BJ (cell line): ENCODE data around the gene UBXN10. TPM values are rescaled to one million over a fixed set of nuclear protein-coding genes. Genes with fewer than 3 reads are reported as not detected.

ENCODE experiments used
- CTCF ChIA-PET: fragments of 350-600 bp; formaldehyde crosslinking; extraction: SDS; loops from one replicate; lab custom pipeline; 2021; ENCODE audit warnings: antibody characterized with exemption, inconsistent platforms; lab: Yijun Ruan, JAX
- POLR2A ChIA-PET: fragments of 300-600 bp; sonication (Branson Sonifier 250); formaldehyde crosslinking; extraction: SDS; loops from one replicate; lab custom pipeline; 2021; ENCODE audit warnings: antibody characterized with exemption; lab: Charles Lee
- DNase-seq: peaks from one replicate; pipeline ENCODE4 v3.0.0-alpha.2; 2011; ENCODE audit warnings: low read depth
- H3K27me3 ChIP-seq: 2 replicates; pipeline ENCODE4 v1.6.0; 2011; ENCODE audit warnings: low read length; ENCODE audit not compliant: control insufficient read depth, insufficient read depth
- H3K36me3 ChIP-seq: 2 replicates; pipeline ENCODE4 v1.5.1; 2011; ENCODE audit warnings: low read length; ENCODE audit not compliant: control insufficient read depth, insufficient read depth
- H3K4me3 ChIP-seq: 2 replicates; pipeline ENCODE4 v1.5.1; 2011; ENCODE audit warnings: low read depth, mild to moderate bottlenecking, control low read depth, low read length
- CTCF ChIP-seq: IDR thresholded peaks from 2 replicates; pipeline ENCODE4 v1.5.1; 2011; ENCODE audit warnings: low read depth, mild to moderate bottlenecking, control low read depth, inconsistent platforms, low read length, moderate library complexity; ENCODE audit not compliant: insufficient read depth
- polyA plus RNA-seq: library from polyadenylated mRNA; depleted of rRNA; stranded (reverse); fragments of >200 nt; gene quantifications from 2 replicates; pipeline ENCODE4 v1.2.3, GENCODE V29; 2011

Gene UBXN10
- polyA plus RNA-seq, 1 experiment = not detected

- CTCF ChIA-PET = no interaction called here
- H3K27me3 ChIP-seq = peaks cover under 1% of the 10 kb centered on the region; the same call in 1 of the 2 replicates
- no peak overlapping the region for H3K4me3 ChIP-seq
- POLR2A ChIA-PET = no interaction called here
- DNase-seq = no peak
- H3K36me3 ChIP-seq = no peaks in the 10 kb centered on the region
- TF ChIP-seq CTCF = no peak
Measured at GRCh38 chr1:20148571-20149500, 37.1 kb upstream of the UBXN10 start.

- H3K36me3 ChIP-seq = no peaks in the 10 kb centered on the region
- POLR2A ChIA-PET = no interaction called here
- H3K27me3 ChIP-seq = no peaks in the 10 kb centered on the region; the same call in 1 of the 2 replicates
- CTCF ChIA-PET = interaction anchor here (0.6 to 1.2 kb wide), 2 partner anchors 29 to 48 kb away, joined by 3 to 4 read pairs; no protein-coding TSS in a partner anchor
- no peak overlapping the region for H3K4me3 ChIP-seq
- DNase-seq = no peak
- TF ChIP-seq CTCF = no peak
Measured at GRCh38 chr1:20149601-20150325, 36.1 kb upstream of the UBXN10 start.

GRCh38 chr1:20150326-20150705, 35.6 kb upstream of the UBXN10 start:
- Histone ChIP-seq H3K4me3 (no peak overlapping the region), H3K36me3 (no peaks in the 10 kb centered on the region), H3K27me3 (no peaks in the 10 kb centered on the region; the same call in 1 of the 2 replicates)
- no peak for TF ChIP-seq CTCF
- no peak for DNase-seq
- ChIA-PET POLR2A (no interaction called here), CTCF (interaction anchor here (0.6 to 5.2 kb wide), 3 partner anchors 29 to 174 kb away, joined by 3 to 62 read pairs (median 4); no protein-coding TSS in a partner anchor)

- TF ChIP-seq CTCF = no peak
- Histone ChIP-seq H3K4me3 (no peak overlapping the region), H3K27me3 (no peaks in the 10 kb centered on the region; the same call in 1 of the 2 replicates), H3K36me3 (no peaks in the 10 kb centered on the region)
- CTCF ChIA-PET = interaction anchor here (1.2 to 5.2 kb wide), 11 partner anchors 9 to 175 kb away, joined by 3 to 62 read pairs (median 8); no protein-coding TSS in a partner anchor
- DNase-seq = no peak
- POLR2A ChIA-PET = no interaction called here
Measured at GRCh38 chr1:20150969-20151368, 34.9 kb upstream of the UBXN10 start.
